HepG2 (cell line): ENCODE results near the gene CYP2J2. TPM values are rescaled to one million over a fixed set of nuclear protein-coding genes. Genes with fewer than 3 reads are reported as not detected.

Experiments used
- ATAC-seq: fragments of 200-7000 bp; cut with Tn5 transposase; 3 replicates; pipeline ENCODE4 v1.9.1; 2020; ENCODE audit warnings: mild to moderate bottlenecking, moderate library complexity
- BruUV-seq: library from RNA; stranded (reverse); fragments of 400-500 nt; replicated peaks from 2 replicates; lab custom pipeline; 2021; lab: Mats Ljungman, UMichigan
- CTCF ChIA-PET: fragments of 300-600 bp; formaldehyde crosslinking; extraction: SDS; loops from one replicate; lab custom pipeline; 2021; ENCODE audit warnings: low total read pairs, inconsistent platforms, low intra/inter-chr PET ratio; lab: Yijun Ruan, JAX
- POLR2A ChIA-PET: fragments of 350-600 bp; sonication (Branson Sonifier 250); formaldehyde crosslinking; loops from one replicate; lab custom pipeline; 2020; ENCODE audit warnings: antibody characterized with exemption, inconsistent platforms; lab: Yijun Ruan, JAX
- DNase-seq: peaks from one replicate; pipeline ENCODE4 v3.0.0-alpha.2; 2015; ENCODE audit warnings: low spot score
- FAIRE-seq: peaks from 3 replicates; lab custom pipeline; 2011; peaks lifted over from hg19 to GRCh38; lab: Jason Lieb, UNC
- H2AFZ ChIP-seq: one replicate; pipeline ENCODE4 v1.6.1; 2011; ENCODE audit warnings: low read length, inconsistent platforms
- H3K27ac ChIP-seq: fragments of 300-600 bp; 3 replicates; pipeline ENCODE4 v1.8.0; 2011; ENCODE audit warnings: mixed run types, mild to moderate bottlenecking, mixed read lengths, low read length, inconsistent platforms; ENCODE audit not compliant: insufficient read depth; ENCODE audit errors: extremely low read length
- H3K27me3 ChIP-seq, 2 experiments: fragments of 200-600 bp in 1 of 2; 2 replicates in 1 of 2; 3 replicates in 1 of 2; pipeline versions ENCODE4 v1.6.0 to v1.8.0; 2011; ENCODE audit warnings: low read length in 2 of 2, mild to moderate bottlenecking in 2 of 2, moderate library complexity in 2 of 2, inconsistent platforms in 1 of 2; ENCODE audit not compliant: insufficient read depth in 2 of 2, control insufficient read depth in 1 of 2
- H3K36me3 ChIP-seq, 2 experiments: fragments of 200-600 bp in 1 of 2; replicated peaks in 1 of 2; 2 replicates in 1 of 2; 3 replicates in 1 of 2; pipeline versions ENCODE4 v1.5.1 to v1.8.0; 2011; ENCODE audit warnings: low read length in 2 of 2, inconsistent platforms in 1 of 2; ENCODE audit not compliant: insufficient read depth in 2 of 2, control insufficient read depth in 1 of 2
- H3K4me1 ChIP-seq: 2 replicates; pipeline ENCODE4 v1.5.1; 2012; ENCODE audit warnings: low read length, inconsistent platforms; ENCODE audit not compliant: insufficient read depth
- H3K4me2 ChIP-seq: 2 replicates; pipeline ENCODE4 v1.6.0; 2011; ENCODE audit warnings: low read depth, low read length, inconsistent platforms
- H3K4me3 ChIP-seq, 3 experiments: fragments of 200-600 bp in 1 of 3; sonication (generic), shearing (Covaris generic) in 1 of 3; replicated peaks in 1 of 3; 2 replicates each; pipeline ENCODE4 v1.5.1; 2011 to 2016; ENCODE audit warnings: low read length in 3 of 3, inconsistent platforms in 2 of 3, low read depth in 2 of 3, mild to moderate bottlenecking in 2 of 3, control low read depth in 1 of 3, mixed read lengths in 1 of 3; ENCODE audit not compliant: insufficient read depth in 1 of 3
- H3K79me2 ChIP-seq: one replicate; pipeline ENCODE4 v1.6.1; 2011; ENCODE audit warnings: low read length, inconsistent platforms; ENCODE audit not compliant: insufficient read depth
- H3K9ac ChIP-seq: 2 replicates; pipeline ENCODE4 v1.6.0; 2011; ENCODE audit warnings: mild to moderate bottlenecking, low read depth, low read length, inconsistent platforms; ENCODE audit not compliant: insufficient read depth
- H3K9me3 ChIP-seq: 2 replicates; pipeline ENCODE4 v1.5.1; 2012; ENCODE audit warnings: mild to moderate bottlenecking, low read length
- H4K20me1 ChIP-seq: 2 replicates; pipeline ENCODE4 v1.6.0; 2011; ENCODE audit warnings: inconsistent platforms, mild to moderate bottlenecking, low read length, moderate library complexity; ENCODE audit not compliant: insufficient read depth
- MBNL3 ChIP-seq: fragments of 250-450 bp; sonication (Bioruptor Pico); conservative IDR thresholded peaks from 2 replicates; pipeline ENCODE4 v1.8.0; 2022; ENCODE audit warnings: mild to moderate bottlenecking, inconsistent platforms
- NR2F1 ChIP-seq, 2 experiments: fragments of 450-650 bp in 1 of 2; formaldehyde crosslinking in 1 of 2; IDR thresholded peaks; 2 replicates each; pipeline versions ENCODE4 v1.5.0 to v1.6.1; 2016 to 2020; ENCODE audit warnings: mild to moderate bottlenecking in 1 of 2, missing compliant biosample characterization in 1 of 2, missing genetic modification reagents in 1 of 2, moderate library complexity in 1 of 2
- SP2 ChIP-seq: sonication (generic); formaldehyde crosslinking; IDR thresholded peaks from 2 replicates; pipeline ENCODE4 v1.5.1; 2020; ENCODE audit warnings: mild to moderate bottlenecking, missing genetic modification reagents
- ZNF572 ChIP-seq: sonication (generic); formaldehyde crosslinking; IDR thresholded peaks from 2 replicates; pipeline ENCODE4 v1.5.1; 2020; ENCODE audit warnings: mild to moderate bottlenecking, missing genetic modification reagents
- ZNF776 ChIP-seq: sonication (generic); formaldehyde crosslinking; IDR thresholded peaks from 2 replicates; pipeline ENCODE4 v1.4.0; 2020; ENCODE audit warnings: mild to moderate bottlenecking, missing genetic modification reagents
- WGBS: methylation state at CpG from one replicate; pipeline ENCODE4 v1.1.6; 2017; ENCODE audit warnings: low lambda C conversion rate; 5-methylcytosine and 5-hydroxymethylcytosine counted together
- in situ Hi-C: cut with HindIII; loops from 2 replicates; pipeline ENCODE4 v1.10.0; 2017; ENCODE audit warnings: low pct_unique_long_range_greater_than_20kb; ENCODE audit not compliant: extremely low pct_ligation_motif_present
- intact Hi-C: fragments of 100-400 bp; cut with micrococcal nuclease; formaldehyde crosslinking; loops from one replicate; pipeline ENCODE4 v1.10.0; 2022; ENCODE audit not compliant: unreplicated experiment
- polyA plus RNA-seq, 8 experiments: library from polyadenylated mRNA; depleted of rRNA in 3 of 8; stranded (reverse) in 7 of 8; unstranded in 1 of 8; fragments of >200 nt; fragmentation: Illumina TruSeq in 4 of 8; extraction: Trizol in 4 of 8; gene quantifications; 2 replicates each; pipeline versions ENCODE4 v1.2.1 to v1.2.3, GENCODE V29; 2011 to 2016; ENCODE audit warnings: low read depth in 4 of 8, missing spikeins in 1 of 8, mixed read lengths in 1 of 8; ENCODE audit not compliant: insufficient read depth in 1 of 8
- total RNA-seq, 5 experiments: library from RNA; depleted of rRNA; stranded (reverse); fragments of >200 nt; fragmentation: Illumina TruSeq; extraction: Trizol; gene quantifications; 2 replicates each; pipeline ENCODE4 v1.2.3, GENCODE V29; 2016; ENCODE audit warnings: low read depth in 1 of 5

Gene CYP2J2
- total and polyA plus RNA-seq, 2 of the 13 experiments (the other 11 are each of a cell fraction or from before 2014, with no cell fraction given) = 2.1 to 5.9 TPM

DNA sequence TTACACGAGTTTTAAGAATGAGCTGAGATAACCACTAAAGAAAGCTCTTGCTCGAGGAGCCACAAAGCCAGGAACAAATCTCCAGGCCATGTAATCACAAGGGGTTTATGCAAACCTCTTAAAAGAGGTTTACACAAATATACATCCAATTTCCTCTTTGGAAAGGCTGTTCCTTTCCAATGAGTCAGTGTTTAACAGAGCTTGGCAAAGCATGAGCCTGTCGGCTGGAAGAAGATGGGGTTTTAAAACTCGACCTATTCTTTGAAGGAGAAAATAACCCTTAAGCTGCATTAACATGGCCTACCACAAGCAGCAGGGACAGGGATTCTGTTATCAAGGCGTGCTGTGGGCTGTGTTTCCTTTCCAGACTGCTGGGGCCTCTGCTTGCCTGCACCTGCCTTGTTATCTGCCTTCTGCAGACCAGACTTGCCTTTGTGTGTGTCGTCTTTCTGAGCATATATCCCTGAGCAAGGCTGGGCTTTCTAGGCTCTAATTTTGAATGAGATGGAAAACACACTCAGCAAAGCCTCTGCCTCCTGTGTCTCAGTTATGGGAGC lies 40.6 kb upstream of the CYP2J2 start:
- TF ChIP-seq MBNL3 = no peak
- TF ChIP-seq, all 625 proteins: peak for 0
- Histone ChIP-seq H4K20me1 (no peaks in the 10 kb centered on the region), H2AFZ (no peak overlapping the region), H3K27me3 (peaks cover 0 to 12% of the 10 kb centered on the region in 2 experiments; a peak in 1 of 5 replicates), H3K9ac (no peak overlapping the region), H3K4me1 (no peaks in the 10 kb centered on the region), H3K79me2 (no peaks in the 10 kb centered on the region), H3K9me3 (no peaks in the 10 kb centered on the region), H3K4me2 (no peak overlapping the region), H3K36me3 (no peaks in the 10 kb centered on the region), H3K4me3 (no peak overlapping the region), H3K27ac (no peak overlapping the region)
- no TSS peak for BruUV-seq
- no peak for ATAC-seq
- no peak for DNase-seq
- POLR2A ChIA-PET = no interaction called here
- in situ Hi-C loops = no loop called here
- CTCF ChIA-PET = no interaction called here
- intact Hi-C loops = no loop called here
- 10% methylated on average over 6 of the region's 6 CpGs for WGBS
- no peak for FAIRE-seq

DNA sequence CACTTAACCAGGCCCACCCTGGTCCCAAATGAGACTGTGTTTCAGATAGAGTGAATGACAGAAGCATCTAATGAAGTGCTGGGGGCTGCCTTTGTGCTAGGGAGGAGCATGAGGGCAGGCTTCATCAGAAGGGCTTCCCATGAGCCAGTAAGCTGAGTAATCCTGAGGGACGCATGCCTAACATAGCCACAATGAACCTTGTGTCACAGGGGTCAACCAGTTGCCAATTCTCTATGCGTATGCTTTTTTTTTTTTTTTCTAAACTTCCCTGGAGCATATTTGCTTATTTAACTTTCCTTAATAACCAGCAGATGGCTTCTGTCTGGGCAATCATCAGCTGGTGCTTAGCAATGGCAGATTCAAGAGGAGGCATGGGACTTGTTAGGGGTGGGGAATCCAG lies 25.5 kb upstream of the CYP2J2 start:
- TF ChIP-seq NR2F1 (CRISPR knock-in tag; IDR thresholded peaks at IDR 0.05) = peak in 1 of 2 experiments; percentile 48; a peak in 1 of 4 replicates
- TF ChIP-seq ZNF572 (CRISPR knock-in tag) = no peak
- TF ChIP-seq ZNF776 (CRISPR knock-in tag) = no peak
- no peak for TF ChIP-seq SP2 (CRISPR knock-in tag)
- BruUV-seq = no TSS peak
- peak; percentile 12 for DNase-seq
- no peaks in the 10 kb centered on the region for H3K9me3 ChIP-seq
- H3K4me2 ChIP-seq = no peak overlapping the region
- H4K20me1 ChIP-seq = no peaks in the 10 kb centered on the region
- ChIA-PET POLR2A (no interaction called here), CTCF (no interaction called here)
- H3K27ac ChIP-seq = no peak overlapping the region
- no peak overlapping the region for H2AFZ ChIP-seq
- H3K36me3 ChIP-seq = no peaks in the 10 kb centered on the region
- H3K4me3 ChIP-seq = no peak overlapping the region
- peak; percentile 64 for ATAC-seq
- no peaks in the 10 kb centered on the region for H3K27me3 ChIP-seq
- intact Hi-C loops (no loop called here), in situ Hi-C loops (no loop called here)
- no peaks in the 10 kb centered on the region for H3K79me2 ChIP-seq
- no peak overlapping the region for H3K9ac ChIP-seq
- peaks cover 18% of the 10 kb centered on the region for H3K4me1 ChIP-seq
- no peak for FAIRE-seq
- WGBS = 3% methylated on average over 2 of the region's 2 CpGs
